ENCODE data around the gene ITIH6.

ITIH6 gene

DNA sequence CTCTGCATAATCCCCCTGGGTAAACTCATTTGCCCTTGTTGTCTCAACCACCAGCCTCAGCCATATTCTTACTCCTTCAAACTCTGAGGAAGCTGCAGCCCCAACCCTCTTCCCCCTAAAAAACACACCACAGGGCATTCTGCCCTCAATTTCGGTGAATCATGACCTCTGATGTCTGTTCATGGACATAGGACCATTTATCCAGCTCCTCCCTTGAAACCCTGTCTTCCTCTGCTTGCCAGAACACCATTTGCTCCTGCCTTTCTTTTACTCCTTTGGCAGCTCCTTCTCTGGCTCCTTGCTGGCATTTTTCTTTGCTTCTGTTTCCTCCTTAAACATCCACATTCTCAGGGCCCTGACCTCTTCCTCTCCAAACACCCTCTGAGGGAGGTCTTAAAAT lies 87.1 kb downstream of the ITIH6 start:
- DNase-seq (ENCODE audit: low spot score), result no peak

- no peak for DNase-seq (ENCODE audit: low spot score)
Measured at GRCh38 chrX:54708404-54708803, 89.7 kb downstream of the ITIH6 start.

Data from SW480 (cell line).